GM18951 (cell line): ENCODE data around the gene GPR6.

ENCODE experiments used
- POLR2A ChIP-seq: IDR thresholded peaks from 4 replicates; pipeline ENCODE4 v1.6.1; 2011; ENCODE audit warnings: mild to moderate bottlenecking; ENCODE audit not compliant: insufficient read length, insufficient read depth; ENCODE audit errors: extremely low read depth
- in situ Hi-C: fragments of 300-500 bp; cut with MboI; formaldehyde crosslinking; loops from one replicate; pipeline ENCODE4 v1.12.0; 2022; ENCODE audit warnings: low sequenced_read_pairs, mixed read lengths, inconsistent platforms; ENCODE audit not compliant: unreplicated experiment

GPR6 gene

DNA sequence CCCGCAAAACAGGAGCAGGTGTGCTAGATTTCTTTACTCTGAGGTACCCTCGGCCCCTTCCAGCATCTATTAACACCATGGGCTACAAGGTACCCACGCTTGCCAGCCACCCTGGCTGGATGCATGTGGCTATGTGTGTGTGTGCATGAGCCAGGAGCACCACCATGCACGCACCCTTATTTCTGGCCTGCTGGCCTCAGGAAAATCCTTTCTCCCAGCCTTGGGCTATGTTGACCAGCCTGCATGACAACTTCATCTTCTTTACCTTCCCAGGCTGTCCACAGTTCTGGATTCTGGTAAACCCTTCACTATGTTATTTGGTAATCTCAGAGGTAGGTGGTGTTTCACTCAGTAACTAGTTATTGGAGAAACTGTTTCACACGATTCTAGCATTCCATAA is 40.4 kb downstream of the GPR6 start:
- in situ Hi-C loops: no loop called here
- TF ChIP-seq POLR2A: no peak

DNA sequence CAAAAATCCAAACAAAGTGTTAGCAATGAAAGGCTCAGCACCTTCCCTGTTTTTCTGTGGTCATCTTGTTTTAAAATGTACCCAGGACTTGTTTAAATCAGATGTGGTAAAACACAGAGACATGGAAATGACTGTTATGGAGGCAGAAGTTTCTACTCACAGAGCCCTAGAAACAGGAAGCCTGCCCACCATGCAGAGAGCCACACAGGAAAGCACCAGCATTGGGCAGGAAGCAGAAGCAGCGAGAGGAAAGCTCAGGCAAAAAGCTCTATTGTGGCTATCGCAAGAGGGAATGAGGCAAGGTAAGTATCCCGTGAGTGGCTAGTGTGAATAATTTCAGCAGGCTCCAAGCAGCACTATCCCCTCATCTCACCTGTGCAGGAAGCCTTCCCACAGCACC is 42.8 kb downstream of the GPR6 start:
- in situ Hi-C loops: no loop called here
- no peak for TF ChIP-seq POLR2A

DNA sequence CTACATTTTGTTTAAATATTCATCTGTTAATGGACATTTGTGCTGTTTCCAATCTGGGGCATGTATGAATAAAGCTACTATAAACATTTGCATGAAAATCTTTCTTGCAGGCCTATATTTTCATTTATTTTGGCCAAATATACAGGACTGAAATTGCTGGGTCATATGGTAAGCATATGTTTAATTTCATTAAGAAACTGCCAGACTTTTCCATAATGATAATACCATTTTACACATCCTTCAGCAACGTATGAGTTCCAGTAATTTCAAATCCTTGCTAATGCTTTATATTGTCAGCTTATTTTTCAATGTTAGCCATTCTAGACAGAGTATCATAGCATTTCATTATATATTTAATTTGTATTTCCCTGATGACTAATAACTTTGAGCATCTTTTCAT is 51.0 kb downstream of the GPR6 start:
- in situ Hi-C loops: no loop called here

More for the DNA sequence above, 51.0 kb downstream of the GPR6 start:
- no peak for TF ChIP-seq POLR2A
